GM21390 (cell line): ENCODE measurements around the gene PLK5.
"Not testable (repeated sequence)": the region's sequence is repeated elsewhere in the genome, so short reads cannot be mapped to it uniquely, and the experiment has no call there.

Experiments
- ATAC-seq: cut with Tn5 transposase; IDR thresholded peaks from one replicate; pipeline ENCODE4 v1.9.1; 2021; ENCODE audit not compliant: unreplicated experiment

PLK5 gene

GRCh38 chr19:1524972-1525325 lies 1.1 kb downstream of the PLK5 start:
- no peak for ATAC-seq

GRCh38 chr19:1525343-1525742 lies 1.5 kb downstream of the PLK5 start:
- ATAC-seq, result no peak

GRCh38 chr19:1526066-1526778 lies 2.3 kb downstream of the PLK5 start:
- ATAC-seq, result no peak

GRCh38 chr19:1526979-1527649 lies 3.2 kb downstream of the PLK5 start:
- no peak for ATAC-seq

- no peak for ATAC-seq
Observed at GRCh38 chr19:1527650-1528309, 3.9 kb downstream of the PLK5 start.

GRCh38 chr19:1528596-1529429 lies 4.9 kb downstream of the PLK5 start:
- ATAC-seq, result no peak

- ATAC-seq, result no peak
Observed at GRCh38 chr19:1529430-1529816, 5.5 kb downstream of the PLK5 start.

GRCh38 chr19:1530856-1531255 lies 7.0 kb downstream of the PLK5 start:
- ATAC-seq, result not testable (repeated sequence)

- ATAC-seq, result no peak
Observed at GRCh38 chr19:1531587-1531986, 7.7 kb downstream of the PLK5 start.

- no peak for ATAC-seq
Observed at GRCh38 chr19:1532003-1532402, 8.1 kb downstream of the PLK5 start.

GRCh38 chr19:1533510-1534150 lies 9.8 kb downstream of the PLK5 start:
- no peak for ATAC-seq

GRCh38 chr19:1534972-1535371 lies 11.1 kb downstream of the PLK5 start:
- ATAC-seq, result no peak

- not testable (repeated sequence) for ATAC-seq
Observed at GRCh38 chr19:1535699-1536098, 11.8 kb downstream of the PLK5 start.

- ATAC-seq, result no peak
Observed at GRCh38 chr19:1538978-1539377, 15.1 kb downstream of the PLK5 start.

- ATAC-seq, result not testable (repeated sequence)
Observed at GRCh38 chr19:1539749-1540148, 15.9 kb downstream of the PLK5 start.

- ATAC-seq, result no peak
Observed at GRCh38 chr19:1540365-1540925, 16.6 kb downstream of the PLK5 start.

- ATAC-seq, result no peak
Observed at GRCh38 chr19:1549332-1549945, 25.6 kb downstream of the PLK5 start.

- no peak for ATAC-seq
Observed at GRCh38 chr19:1551068-1552040, 27.5 kb downstream of the PLK5 start.

- no peak for ATAC-seq
Observed at GRCh38 chr19:1553415-1553814, 29.5 kb downstream of the PLK5 start.
